NCI-H82 (cell line): ENCODE measurements around the gene SLC6A2.
A peak's percentile ranks its signal among the peaks of the same experiment; 100 is the strongest.

Source experiments
- DNase-seq: peaks from one replicate; lab custom pipeline; 2025; lab: John Stamatoyannopoulos, UW

SLC6A2 gene

GRCh38 chr16:55647798-55648197, 8.0 kb upstream of the SLC6A2 start:
- DNase-seq = no peak

- DNase-seq = no peak
These were observed 3.7 kb upstream of the SLC6A2 start for GRCh38 chr16:55651841-55652824.

- DNase-seq = no peak
These were observed 2.7 kb upstream of the SLC6A2 start for GRCh38 chr16:55653106-55653505.

- DNase-seq = no peak
These were observed 349 bp upstream of the SLC6A2 start for GRCh38 chr16:55655381-55655896.

- DNase-seq = no peak
These were observed 904 bp downstream of the SLC6A2 start for GRCh38 chr16:55656691-55657092.

DNA sequence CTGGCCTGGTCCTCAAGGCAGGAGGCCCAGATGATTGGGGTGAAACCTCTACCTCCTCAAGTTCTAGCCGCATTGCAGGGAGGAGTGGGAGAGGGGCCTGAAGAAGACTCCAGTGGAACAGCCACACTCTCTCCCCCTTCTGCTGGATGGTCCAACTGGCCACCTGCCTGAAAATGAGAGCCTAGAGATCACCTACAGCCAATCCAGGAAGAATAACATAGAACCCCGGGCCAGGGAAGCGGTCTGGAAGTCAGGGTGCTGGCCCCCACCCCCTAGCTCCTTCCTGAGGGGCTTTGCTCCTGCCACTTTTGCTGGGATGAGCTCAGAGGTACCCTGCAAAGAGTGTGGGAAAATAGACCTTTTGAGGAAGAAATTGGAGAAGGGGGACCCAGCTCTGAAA, 1.8 kb downstream of the SLC6A2 start:
- no peak for DNase-seq

DNA sequence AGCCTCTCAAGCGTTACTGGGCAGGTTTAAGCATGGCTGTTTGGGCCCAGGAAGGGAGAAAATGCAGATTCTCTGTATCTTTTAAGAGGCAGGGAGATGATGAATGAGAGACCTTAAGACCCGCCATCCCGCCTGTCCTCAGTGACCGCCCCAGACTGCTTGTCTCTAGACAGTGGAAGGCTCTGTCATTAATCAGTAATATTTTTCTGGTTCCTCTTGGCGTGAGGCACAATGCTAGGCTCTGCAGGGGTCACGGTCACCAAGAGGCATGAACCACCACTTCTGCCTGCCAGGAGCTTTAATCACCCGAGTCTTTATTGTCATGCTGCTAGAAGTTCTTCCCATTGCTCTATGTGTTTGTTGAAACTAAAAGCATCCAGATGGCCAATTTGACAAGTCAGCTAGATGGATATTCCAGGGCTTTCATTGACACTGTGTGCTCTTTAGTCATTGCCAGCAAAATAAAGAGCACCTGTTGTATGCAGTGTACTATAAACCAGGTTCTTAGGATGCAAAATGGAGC, 3.2 kb downstream of the SLC6A2 start:
- no peak for DNase-seq

- no peak for DNase-seq
These were observed 4.2 kb downstream of the SLC6A2 start for GRCh38 chr16:55660026-55660425.

DNA sequence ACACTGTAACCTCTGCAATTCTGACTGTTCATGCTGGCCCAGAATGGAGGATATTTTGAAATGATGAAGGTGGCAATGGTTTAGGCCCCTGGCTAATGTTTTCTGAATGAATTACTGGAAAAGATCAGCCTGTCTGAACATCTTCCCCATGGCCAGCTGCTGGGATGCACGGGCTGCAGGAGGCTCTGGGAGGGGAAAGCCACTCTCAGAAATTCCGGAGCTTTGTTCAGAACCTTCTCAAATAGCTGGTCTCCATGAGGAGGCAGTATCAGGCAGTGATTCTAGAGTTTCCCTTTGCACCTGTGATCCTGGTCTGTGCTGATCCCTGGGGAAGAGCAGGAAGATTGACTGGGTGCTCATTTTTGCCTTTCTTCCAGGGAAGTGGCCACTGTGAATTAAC, 5.0 kb downstream of the SLC6A2 start:
- no peak for DNase-seq

DNA sequence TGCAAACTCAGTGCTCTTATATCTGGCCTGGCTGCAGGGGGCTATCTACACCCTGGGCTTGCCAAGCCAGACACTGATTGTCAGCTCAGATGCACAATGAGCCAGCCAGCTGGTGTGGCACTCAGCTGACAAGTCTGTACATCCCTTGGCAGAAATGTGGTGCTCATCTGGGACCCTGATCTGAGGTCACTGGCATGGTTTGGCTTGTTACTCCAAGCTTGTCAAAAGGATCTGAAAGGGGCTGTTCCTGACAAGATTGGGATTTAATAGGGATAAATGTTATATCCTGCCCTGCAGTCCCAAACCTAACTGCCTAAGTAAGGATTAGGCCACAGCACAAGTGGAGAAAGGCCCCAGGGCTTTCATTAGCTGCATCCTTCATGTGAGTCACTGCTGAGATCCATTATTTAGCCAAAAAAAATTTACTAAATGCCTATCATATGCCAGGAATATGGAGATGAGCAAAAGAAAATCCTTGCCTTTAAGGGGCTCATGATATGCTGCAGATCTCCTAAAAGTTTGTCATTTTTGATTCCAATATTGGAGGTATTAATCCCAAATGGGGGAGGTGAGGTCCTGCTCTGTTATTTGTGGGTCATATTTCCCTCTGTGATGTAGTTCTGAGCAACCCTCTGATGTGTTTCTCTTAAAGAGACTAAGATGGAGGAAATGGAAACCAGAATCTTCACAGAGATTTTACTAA, 6.3 kb downstream of the SLC6A2 start:
- DNase-seq = peak; percentile 31

- no peak for DNase-seq
These were observed 6.8 kb downstream of the SLC6A2 start for GRCh38 chr16:55662644-55663031.

DNA sequence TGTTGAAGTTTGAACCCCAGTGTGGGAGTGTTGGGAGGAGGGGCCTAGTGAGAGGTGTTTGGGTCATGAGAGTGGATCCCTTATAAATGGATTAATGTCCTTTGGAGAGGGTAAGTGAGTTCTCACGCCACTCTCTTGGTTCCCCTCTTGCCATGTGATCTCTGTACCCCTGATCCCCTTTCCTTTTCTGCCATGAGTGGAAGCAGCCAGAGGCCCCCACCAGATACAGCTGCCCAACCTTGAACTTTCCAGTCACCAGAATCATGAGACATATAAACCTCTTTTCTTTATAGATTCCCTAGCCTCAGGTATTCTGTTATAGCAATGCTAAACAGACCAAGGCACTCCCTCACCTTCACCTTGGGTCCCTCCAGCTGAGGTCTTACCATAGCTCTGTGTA, 7.4 kb downstream of the SLC6A2 start:
- no peak for DNase-seq

DNA sequence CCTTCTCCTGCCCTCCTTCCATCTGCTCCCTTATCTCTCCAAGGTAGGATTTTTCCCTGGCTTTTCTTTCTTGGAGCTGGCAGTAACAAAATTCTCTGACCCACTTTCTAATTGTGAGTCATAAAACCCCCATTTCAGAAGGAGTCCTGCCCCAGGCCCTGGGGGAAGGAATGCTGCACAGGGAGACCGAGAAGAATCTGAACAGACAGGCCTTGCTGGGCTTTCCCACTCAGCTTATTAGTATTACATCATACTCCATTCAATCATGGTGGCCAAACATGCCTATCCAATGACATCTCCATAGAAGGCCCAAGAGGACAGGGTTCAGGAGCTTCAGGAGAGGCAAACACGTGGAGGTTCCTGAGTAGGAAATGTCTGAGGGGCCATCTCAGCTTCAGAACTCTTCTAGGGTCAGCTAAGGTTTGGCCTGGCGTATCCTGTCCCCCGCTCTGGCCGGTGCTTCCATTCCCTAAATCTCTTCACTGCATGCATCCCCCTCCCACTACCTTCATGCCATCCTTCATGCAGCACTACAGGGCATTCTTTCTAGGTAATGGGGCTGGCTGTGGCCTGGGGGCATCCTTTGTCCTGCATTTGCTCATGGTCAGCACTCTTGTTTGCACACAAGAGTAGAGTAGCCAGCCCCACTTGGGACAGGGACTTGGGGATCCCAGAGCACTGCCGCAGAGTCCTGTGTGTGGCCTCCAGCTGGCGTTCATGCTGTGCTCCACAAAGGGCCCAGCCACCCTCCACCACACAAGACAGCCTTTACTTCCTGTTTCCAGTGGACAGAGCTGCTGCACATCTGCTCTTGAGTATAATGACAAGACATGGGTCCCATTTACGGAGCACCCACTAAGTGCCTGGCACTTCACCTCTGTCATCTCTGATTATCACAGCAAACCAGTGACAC, 8.2 kb downstream of the SLC6A2 start:
- DNase-seq = no peak

GRCh38 chr16:55664786-55665407, 9.1 kb downstream of the SLC6A2 start:
- no peak for DNase-seq

DNA sequence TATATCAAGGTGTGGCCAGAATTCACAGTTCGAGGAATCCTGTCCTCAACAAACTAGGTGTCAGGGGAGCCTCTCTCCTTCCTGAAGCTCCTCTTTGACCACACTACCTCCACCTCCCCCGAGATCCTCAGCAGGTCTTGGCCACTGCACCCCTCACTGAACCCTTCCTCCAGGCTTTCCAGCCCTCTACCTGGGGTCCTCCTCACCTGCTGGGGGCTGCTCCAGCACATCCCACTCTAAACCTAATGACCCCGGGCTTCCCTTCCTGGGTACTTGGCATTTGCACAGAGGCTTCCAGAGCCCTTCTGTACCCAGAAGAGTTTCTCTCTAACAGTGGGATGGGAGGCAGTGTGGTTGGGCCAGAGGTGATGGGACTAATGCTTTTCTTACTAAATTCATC, 9.7 kb downstream of the SLC6A2 start:
- no peak for DNase-seq

GRCh38 chr16:55666012-55666411, 10.2 kb downstream of the SLC6A2 start:
- DNase-seq = no peak

DNA sequence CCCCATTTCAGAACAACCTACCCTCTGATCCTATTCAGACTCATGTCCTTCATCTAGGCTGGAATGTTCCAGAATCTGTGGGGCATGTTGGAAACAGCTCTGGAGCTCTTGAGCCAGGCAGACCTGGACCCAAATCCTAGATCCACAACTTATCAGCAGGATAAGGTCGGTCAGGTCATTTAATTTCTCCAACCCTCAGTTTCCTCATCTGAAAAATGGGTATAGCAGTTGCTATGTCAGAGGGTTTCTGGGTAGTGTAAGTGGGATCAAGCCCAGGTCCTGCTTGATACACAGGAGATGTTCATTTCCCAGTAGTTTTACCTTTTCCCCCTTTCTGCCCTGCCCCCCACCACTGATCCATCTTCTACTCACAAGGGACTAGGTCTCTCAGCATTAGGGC, 12.0 kb downstream of the SLC6A2 start:
- no peak for DNase-seq

DNA sequence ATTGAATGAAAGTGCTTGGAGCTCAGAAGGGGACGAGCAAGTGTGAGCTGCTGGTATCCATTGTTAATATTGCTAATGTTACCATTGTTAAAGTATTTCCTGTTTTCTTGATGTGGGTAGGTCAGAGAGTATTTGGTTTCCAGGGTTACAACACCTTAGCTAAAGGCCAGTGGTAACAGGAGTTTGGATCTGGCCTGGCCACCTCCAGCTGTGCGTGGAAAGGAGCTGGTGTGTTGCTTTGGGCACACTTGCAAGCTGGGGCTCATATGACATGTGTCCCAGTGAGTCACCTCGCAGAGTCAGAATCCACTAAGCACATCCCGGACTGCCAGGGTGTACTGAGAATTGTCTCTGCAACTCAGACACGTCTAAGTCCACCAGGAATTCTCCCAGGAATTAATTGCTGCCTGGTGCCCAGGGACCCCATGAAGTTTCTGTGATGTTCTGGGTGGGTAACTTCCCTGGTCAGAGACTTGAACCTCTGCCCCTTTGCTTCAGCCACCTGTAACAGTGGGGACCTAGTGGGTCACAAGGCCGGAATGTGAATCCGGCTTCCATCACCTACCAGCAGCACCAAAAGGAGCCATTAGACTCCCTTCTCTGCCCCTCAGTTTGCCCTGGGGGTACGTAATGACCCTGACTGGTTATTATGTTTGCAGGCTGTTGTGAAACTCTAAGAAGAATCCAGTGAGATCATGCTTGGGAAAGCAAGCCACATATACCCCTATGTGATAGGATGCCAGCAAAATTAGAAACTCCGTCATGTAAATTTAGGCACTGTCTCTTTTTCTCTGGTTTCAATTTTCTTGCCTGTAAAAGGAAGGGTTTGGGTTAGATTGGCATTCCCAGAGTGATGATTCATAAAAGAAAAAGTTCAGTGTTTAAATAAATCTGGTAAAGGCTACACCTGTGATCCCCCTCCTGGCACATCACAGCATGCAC, 12.8 kb downstream of the SLC6A2 start:
- no peak for DNase-seq

- DNase-seq = peak; percentile 2
These were observed 15.6 kb downstream of the SLC6A2 start for GRCh38 chr16:55671206-55671973.

- no peak for DNase-seq
These were observed 16.1 kb downstream of the SLC6A2 start for GRCh38 chr16:55671974-55672280.
